HG03442 (cell line): ENCODE measurements around the gene NECTIN1.

Experiments used
- ATAC-seq: cut with Tn5 transposase; IDR thresholded peaks from one replicate; pipeline ENCODE4 v1.9.1; 2021; ENCODE audit warnings: mild to moderate bottlenecking, moderate library complexity; ENCODE audit not compliant: unreplicated experiment

The NECTIN1 gene

GRCh38 chr11:119594639-119595249 is 134.3 kb downstream of the NECTIN1 start:
- ATAC-seq, result no peak

GRCh38 chr11:119593346-119593745 is 135.7 kb downstream of the NECTIN1 start:
- ATAC-seq, result no peak

- ATAC-seq, result no peak
These were observed 136.4 kb downstream of the NECTIN1 start for GRCh38 chr11:119592642-119593041.

GRCh38 chr11:119591836-119592310 is 137.1 kb downstream of the NECTIN1 start:
- ATAC-seq, result no peak

GRCh38 chr11:119590651-119591351 is 138.2 kb downstream of the NECTIN1 start:
- ATAC-seq, result no peak

GRCh38 chr11:119589001-119589400 is 140.0 kb downstream of the NECTIN1 start:
- no peak for ATAC-seq
